ENCODE measurements around the gene KEL.

GRCh38 chr7:142968229-142968628 lies 6.1 kb upstream of the KEL start:
- no peak for TF ChIP-seq POLR2AphosphoS5 (IDR thresholded peaks at IDR 0.05)
- TF ChIP-seq, protein P1, sequence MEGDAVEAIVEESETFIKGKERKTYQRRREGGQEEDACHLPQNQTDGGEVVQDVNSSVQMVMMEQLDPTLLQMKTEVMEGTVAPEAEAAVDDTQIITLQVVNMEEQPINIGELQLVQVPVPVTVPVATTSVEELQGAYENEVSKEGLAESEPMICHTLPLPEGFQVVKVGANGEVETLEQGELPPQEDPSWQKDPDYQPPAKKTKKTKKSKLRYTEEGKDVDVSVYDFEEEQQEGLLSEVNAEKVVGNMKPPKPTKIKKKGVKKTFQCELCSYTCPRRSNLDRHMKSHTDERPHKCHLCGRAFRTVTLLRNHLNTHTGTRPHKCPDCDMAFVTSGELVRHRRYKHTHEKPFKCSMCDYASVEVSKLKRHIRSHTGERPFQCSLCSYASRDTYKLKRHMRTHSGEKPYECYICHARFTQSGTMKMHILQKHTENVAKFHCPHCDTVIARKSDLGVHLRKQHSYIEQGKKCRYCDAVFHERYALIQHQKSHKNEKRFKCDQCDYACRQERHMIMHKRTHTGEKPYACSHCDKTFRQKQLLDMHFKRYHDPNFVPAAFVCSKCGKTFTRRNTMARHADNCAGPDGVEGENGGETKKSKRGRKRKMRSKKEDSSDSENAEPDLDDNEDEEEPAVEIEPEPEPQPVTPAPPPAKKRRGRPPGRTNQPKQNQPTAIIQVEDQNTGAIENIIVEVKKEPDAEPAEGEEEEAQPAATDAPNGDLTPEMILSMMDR (IDR thresholded peaks at IDR 0.05): no peak
